ENCODE data around the gene IL10RB.

- no peak for TF ChIP-seq CTCF (conservative IDR thresholded peaks at IDR 0.05)
- no peak for TF ChIP-seq ZFX (IDR thresholded peaks at IDR 0.05)
Observed at GRCh38 chr21:33254766-33255165, 11.4 kb upstream of the IL10RB start.
